Measurements from ENCODE around the gene CCDC85B. TPM values are rescaled to one million over a fixed set of nuclear protein-coding genes. Genes with fewer than 3 reads are reported as not detected.

Gene CCDC85B
- total and polyA plus RNA-seq, 2 of the 13 experiments (the other 11 are each of a cell fraction or from before 2014, with no cell fraction given), result 8.2 to 19.5 TPM

- no peak overlapping the region for H3K4me3 ChIP-seq (replicated peaks in 1 of 3; ENCODE audit: insufficient read depth in 1 of 3, low read depth in 2 of 3, low read length in 3 of 3)
- H3K27ac ChIP-seq (ENCODE audit: extremely low read length, insufficient read depth, low read length), result no peak overlapping the region
- peaks cover 24% of the 10 kb centered on the region for H3K4me1 ChIP-seq (ENCODE audit: insufficient read depth, low read length)
- no peak overlapping the region for H3K9ac ChIP-seq (ENCODE audit: insufficient read depth, low read depth, low read length)
- no peak for TF ChIP-seq HMG20B (CRISPR knock-in tag; conservative IDR thresholded peaks at IDR 0.05)
- no peak for TF ChIP-seq ZXDC (CRISPR knock-in tag; IDR thresholded peaks at IDR 0.05)
- no peak for TF ChIP-seq REXO4 (CRISPR knock-in tag; IDR thresholded peaks at IDR 0.05; ENCODE audit: borderline replicate concordance)
- TF ChIP-seq LBX2 (CRISPR knock-in tag; IDR thresholded peaks at IDR 0.05; ENCODE audit: borderline replicate concordance), result no peak
- no peak for TF ChIP-seq DNMT3B (CRISPR knock-in tag; conservative IDR thresholded peaks at IDR 0.05)
- FAIRE-seq, result no peak
- no peaks in the 10 kb centered on the region for H4K20me1 ChIP-seq (ENCODE audit: insufficient read depth, low read length)
- no peaks in the 10 kb centered on the region for H3K27me3 ChIP-seq (ENCODE audit: control insufficient read depth in 1 of 2, insufficient read depth in 2 of 2, low read length in 2 of 2)
- H2AFZ ChIP-seq (ENCODE audit: low read length), result no peak overlapping the region
- ChIA-PET POLR2A (interaction anchor here (1.1 kb wide), 1 partner anchor 10 kb away, joined by 4 read pairs; no protein-coding TSS in a partner anchor), CTCF (ENCODE audit: low intra/inter-chr PET ratio, low total read pairs) (no interaction called here)
- intact Hi-C loops (cut with micrococcal nuclease; ENCODE audit: unreplicated experiment), result no loop called here
- no peak for ATAC-seq
- DNase-seq (ENCODE audit: low spot score), result no peak
- WGBS (ENCODE audit: low lambda C conversion rate), result 60% methylated on average over 4 of the region's 4 CpGs
- no peaks in the 10 kb centered on the region for H3K9me3 ChIP-seq (ENCODE audit: low read length)
- H3K36me3 ChIP-seq (replicated peaks in 1 of 2; ENCODE audit: control insufficient read depth in 1 of 2, insufficient read depth in 2 of 2, low read length in 2 of 2), result no peaks in the 10 kb centered on the region
- in situ Hi-C loops (cut with HindIII; ENCODE audit: extremely low pct_ligation_motif_present, low pct_unique_long_range_greater_than_20kb), result no loop called here
- no TSS peak for BruUV-seq (replicated peaks)
- H3K4me2 ChIP-seq (ENCODE audit: low read depth, low read length), result no peak overlapping the region
- no peaks in the 10 kb centered on the region for H3K79me2 ChIP-seq (ENCODE audit: insufficient read depth, low read length)
Measured at GRCh38 chr11:65842144-65842543, 48.3 kb upstream of the CCDC85B start.

Measured in HepG2 (cell line).